ENCODE results near the gene ARHGEF4. TPM values are rescaled to one million over a fixed set of nuclear protein-coding genes. Genes with fewer than 3 reads are reported as not detected.

The ARHGEF4 gene
- total and polyA plus RNA-seq, 10 of the 15 experiments (the other 5 are each of a cell fraction or from before 2014, with no cell fraction given) = 0.02 to 0.24 (median 0.16) TPM; not detected in 6

- no peaks in the 10 kb centered on the region for H3K36me3 ChIP-seq (ENCODE audit: control insufficient read depth in 2 of 2, insufficient read depth in 2 of 2, low read length in 1 of 2)
- no peaks in the 10 kb centered on the region for H4K20me1 ChIP-seq (ENCODE audit: control insufficient read depth, insufficient read depth)
- SMC1A ChIA-PET (ENCODE audit: uncharacterized antibody, unreplicated experiment) = no interaction called here
- RAD21 ChIA-PET (ENCODE audit: unreplicated experiment) = no interaction called here
- no peak overlapping the region for H3K9ac ChIP-seq (ENCODE audit: control insufficient read depth, insufficient read depth, low read length)
- intact Hi-C loops (cut with micrococcal nuclease; ENCODE audit: unreplicated experiment) (no loop called here), in situ Hi-C loops (cut with MboI) (no loop called here)
- FAIRE-seq = no peak
- POLR2A ChIA-PET = no interaction called here
- H3K27me3 ChIP-seq (replicated peaks in 1 of 2; ENCODE audit: control insufficient read depth in 2 of 2, insufficient read depth in 2 of 2, low read length in 1 of 2) = peaks cover 0 to 2% of the 10 kb centered on the region in 2 experiments; a peak in 1 of 4 replicates
- WGBS (ENCODE audit: insufficient coverage, insufficient replicate concordance, low lambda C conversion rate, missing lambda C conversion rate) = 41% methylated on average over 1 of the region's 1 CpG
- H3K9me3 ChIP-seq (replicated peaks; ENCODE audit: control insufficient read depth, insufficient read depth, low read length) = no peaks in the 10 kb centered on the region; the same call in 2 of the 3 replicates
- no peaks in the 10 kb centered on the region for H3K79me2 ChIP-seq (ENCODE audit: control insufficient read depth, insufficient read depth, low read length)
- H3K4me3 ChIP-seq = no peak overlapping the region
- no peak overlapping the region for H3K4me2 ChIP-seq (ENCODE audit: control insufficient read depth, insufficient read depth)
- DNase-seq (ENCODE audit: low read depth, low spot score) = no peak
- ATAC-seq = peak; percentile 42
- BruUV-seq (replicated peaks) = no TSS peak
- TF ChIP-seq ELK1 (IDR thresholded peaks at IDR 0.05; ENCODE audit: low read depth, low read length) (no peak), HCFC1 (IDR thresholded peaks at IDR 0.05; ENCODE audit: low read length) (no peak), MXI1 (IDR thresholded peaks at IDR 0.05; ENCODE audit: low read depth, low read length) (no peak), POU2F2 (IDR thresholded peaks at IDR 0.05; ENCODE audit: borderline replicate concordance, low read depth, low read length) (no peak), GATAD2B (conservative IDR thresholded peaks at IDR 0.05; ENCODE audit: low read depth) (no peak), NFYA (IDR thresholded peaks at IDR 0.05; ENCODE audit: borderline replicate concordance, low read depth, low read length) (no peak), TCF7 (IDR thresholded peaks at IDR 0.05; ENCODE audit: borderline replicate concordance) (no peak), SREBF1 (IDR thresholded peaks at IDR 0.05; ENCODE audit: low read length) (no peak), ZNF384 (IDR thresholded peaks at IDR 0.05; ENCODE audit: borderline replicate concordance, low read depth, low read length) (no peak), E4F1 (IDR thresholded peaks at IDR 0.05; ENCODE audit: borderline replicate concordance, partially characterized antibody) (no peak), BHLHE40 (IDR thresholded peaks at IDR 0.05; ENCODE audit: borderline replicate concordance in 1 of 2, low read depth in 2 of 2, low read length in 1 of 2) (no peak), SUPT20H (IDR thresholded peaks at IDR 0.05; ENCODE audit: borderline replicate concordance, control insufficient read depth, low read depth, low read length) (no peak)
- CTCF ChIA-PET = no interaction called here
- no peak overlapping the region for H3K27ac ChIP-seq (ENCODE audit: control insufficient read depth, insufficient read depth)
- no peaks in the 10 kb centered on the region for H3K4me1 ChIP-seq (ENCODE audit: control insufficient read depth, insufficient read depth, low read length)
- H2AFZ ChIP-seq (ENCODE audit: control insufficient read depth, low read depth, low read length) = no peak overlapping the region
Measured at GRCh38 chr2:130972410-130972809, 135.7 kb downstream of the ARHGEF4 start.
